Stimulated activated CD8-positive, alpha-beta memory T cell treated with anti-CD3 and anti-CD28 coated beads, Interleukin-2, amount 100 ng/mL, for 1 hour (primary cell): Measurements from ENCODE around the gene MRGPRG.
"Not testable (repeated sequence)": the region's sequence is repeated elsewhere in the genome, so short reads cannot be mapped to it uniquely, and the experiment has no call there.

ENCODE experiments used
- DNase-seq, 2 donors: peaks; one replicate each; pipeline ENCODE4 v3.0.0-alpha.2; 2020; ENCODE audit warnings: low read depth in 2 of 2

The MRGPRG gene

DNA sequence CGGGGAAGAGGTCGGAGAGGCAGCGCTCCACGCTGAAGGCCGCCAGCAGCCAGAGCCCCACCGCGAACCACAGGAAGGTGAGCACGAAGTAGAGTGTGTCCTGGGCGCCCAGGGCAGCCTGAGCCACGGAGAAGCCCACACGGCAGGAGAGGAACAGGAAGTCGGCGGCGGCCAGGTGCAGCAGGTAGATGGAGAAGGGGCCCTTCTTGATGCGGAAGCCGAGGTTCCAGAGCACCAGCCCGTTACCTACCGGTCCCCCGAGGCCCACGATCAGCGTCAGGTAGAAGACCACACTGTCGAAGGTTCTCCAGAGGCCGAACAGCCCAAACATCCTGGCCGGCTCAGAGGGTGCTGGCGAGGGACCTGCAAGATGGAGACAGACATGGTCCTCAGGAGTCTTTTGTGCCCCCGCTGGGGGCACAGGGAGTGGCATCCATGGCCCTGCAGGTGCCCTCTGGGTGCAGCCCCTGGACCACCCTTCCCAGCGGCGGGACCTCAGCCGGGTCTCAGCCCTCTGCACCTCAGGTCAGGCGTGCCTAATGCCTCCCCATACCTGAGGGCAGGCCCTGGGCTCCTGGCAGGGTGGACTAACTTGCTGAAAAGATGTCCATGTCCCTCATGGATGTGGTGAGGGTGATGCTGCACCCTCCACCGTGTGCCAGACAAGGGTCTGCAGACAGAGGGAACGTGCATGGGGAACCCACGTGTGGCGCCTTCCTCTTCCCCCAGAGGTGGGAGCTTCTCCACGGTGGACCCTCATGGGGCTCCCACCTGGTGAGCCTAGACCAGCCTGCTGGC lies at the start of gene MRGPRG:
MRGPRG (minus strand) TSS at position 331 of the 798 bp plus-strand sequence; CDS start at position 331, 0 bp downstream.
- no peak for DNase-seq

- DNase-seq: not testable (repeated sequence)
Measured at GRCh38 chr11:3262548-3262947, 43.9 kb upstream of the MRGPRG start.

DNA sequence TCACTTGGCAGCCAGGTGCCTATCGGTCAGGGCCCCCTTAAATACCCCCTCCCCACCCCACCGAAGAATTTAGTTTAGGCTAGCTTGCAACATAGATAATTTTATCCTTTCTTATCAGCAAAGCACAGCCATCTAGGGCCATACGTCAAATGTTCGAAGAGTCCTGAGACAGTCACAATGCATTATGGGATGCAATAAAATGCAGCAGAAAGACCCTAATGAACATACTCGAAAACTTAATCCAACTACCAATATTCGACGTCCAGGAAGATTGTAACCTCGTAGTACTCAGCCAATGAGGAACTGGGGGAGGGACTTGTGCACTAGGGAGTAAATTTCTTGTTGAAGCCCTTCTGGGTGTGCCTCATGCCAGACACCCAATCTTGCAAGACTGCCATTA lies 43.2 kb upstream of the MRGPRG start:
- not testable (repeated sequence) for DNase-seq

- DNase-seq: not testable (repeated sequence)
Measured at GRCh38 chr11:3257509-3257908, 38.9 kb upstream of the MRGPRG start.

DNA sequence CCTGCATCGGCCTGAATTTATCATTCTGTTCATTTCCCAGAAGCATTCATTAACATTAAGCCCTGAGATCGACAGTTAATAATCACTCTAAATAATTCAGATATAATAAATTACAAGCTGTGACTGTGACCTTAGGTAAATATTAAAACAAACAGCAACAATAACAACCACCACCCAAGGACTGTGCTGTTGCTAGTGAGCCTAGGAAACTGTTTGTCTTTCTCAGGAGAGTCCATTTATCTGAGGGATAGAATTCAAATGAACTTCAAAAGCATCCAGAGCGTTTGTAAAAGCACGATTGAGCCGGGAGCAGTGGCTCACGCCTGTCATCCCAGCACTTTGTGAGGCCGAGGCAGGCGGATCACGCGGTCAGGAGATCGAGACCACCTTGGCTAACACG lies 36.6 kb upstream of the MRGPRG start:
- not testable (repeated sequence) for DNase-seq

DNA sequence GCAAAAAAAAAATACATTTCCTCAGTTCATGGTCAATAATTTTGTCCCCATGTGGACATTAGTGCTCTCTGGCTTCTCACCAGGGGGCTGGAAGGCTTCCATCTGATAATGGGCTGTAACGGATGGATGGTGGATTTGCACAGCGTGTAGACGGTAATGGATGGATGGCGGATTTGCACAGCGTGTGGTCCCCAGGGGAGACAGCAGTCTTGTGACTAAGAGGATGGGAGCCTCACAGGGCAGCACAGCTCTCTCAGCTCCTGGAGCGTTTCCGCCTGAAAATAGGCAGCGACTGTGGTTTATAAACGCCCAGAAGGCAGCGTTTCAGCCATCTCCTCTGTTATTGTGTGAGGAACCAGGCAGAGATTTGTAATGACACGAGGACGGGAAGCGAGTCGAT lies 36.2 kb upstream of the MRGPRG start:
- not testable (repeated sequence) for DNase-seq

GRCh38 chr11:3245071-3245470 lies 26.5 kb upstream of the MRGPRG start:
- no peak for DNase-seq

GRCh38 chr11:3243880-3244279 lies 25.3 kb upstream of the MRGPRG start:
- DNase-seq: no peak

- no peak for DNase-seq
Measured at GRCh38 chr11:3237119-3237518, 18.5 kb upstream of the MRGPRG start.

GRCh38 chr11:3234846-3235245 lies 16.2 kb upstream of the MRGPRG start:
- DNase-seq: no peak

DNA sequence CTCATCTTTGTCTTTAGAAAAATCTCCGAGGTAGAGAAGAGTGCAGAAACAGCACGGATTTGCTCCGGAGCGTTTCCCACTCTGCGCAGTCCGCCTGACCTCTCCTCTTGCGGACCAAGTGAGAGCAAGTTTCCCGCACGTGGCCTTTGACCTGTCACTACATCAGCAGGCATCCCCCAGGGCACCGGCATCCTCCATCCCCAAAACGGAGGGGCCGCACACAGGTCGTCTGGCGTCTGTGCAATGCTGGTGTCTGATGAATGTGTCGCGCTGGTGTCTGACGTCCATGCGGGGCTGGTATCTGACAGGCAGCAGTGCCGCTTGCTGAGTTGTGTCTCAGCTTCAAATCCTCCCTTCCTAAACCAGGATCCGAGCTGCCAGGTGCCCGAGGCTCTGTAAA lies 14.3 kb upstream of the MRGPRG start:
- DNase-seq: no peak

- no peak for DNase-seq
Measured at GRCh38 chr11:3231851-3232744, 13.5 kb upstream of the MRGPRG start, which contains the start of gene MRGPRE. Gene MRGPRE (minus strand): TSS chr11:3232417. CDS start chr11:3228799, 3,618 bp downstream.

DNA sequence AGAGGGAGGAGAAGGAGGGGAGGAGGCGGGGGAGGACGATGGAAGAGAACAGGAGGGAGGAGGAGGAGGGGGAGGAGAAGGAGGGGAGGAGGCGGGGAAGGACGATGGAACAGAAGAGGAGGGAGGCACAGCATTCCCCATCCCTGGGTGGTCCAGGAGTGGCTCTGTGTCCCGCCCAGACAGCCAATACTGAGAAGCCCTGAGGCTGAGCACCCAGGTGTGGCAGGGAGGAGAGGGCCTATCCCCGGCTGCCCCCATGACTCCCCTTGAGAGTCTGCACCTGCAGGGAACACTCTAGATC lies 12.9 kb upstream of the MRGPRG start:
- no peak for DNase-seq

- DNase-seq: no peak
Measured at GRCh38 chr11:3230636-3231549, 12.3 kb upstream of the MRGPRG start.

- no peak for DNase-seq
Measured at GRCh38 chr11:3229673-3230630, 11.3 kb upstream of the MRGPRG start.

- DNase-seq: no peak
Measured at GRCh38 chr11:3228445-3228829, 9.8 kb upstream of the MRGPRG start.

GRCh38 chr11:3227568-3228444 lies 9.2 kb upstream of the MRGPRG start:
- DNase-seq: no peak

- DNase-seq: no peak
Measured at GRCh38 chr11:3226846-3227567, 8.4 kb upstream of the MRGPRG start.
